Hematopoietic multipotent progenitor cell treated with erythropoietin and hydrocortisone succinate and interleukin-3 and kit ligand, for 4 days (in vitro differentiated cells): ENCODE data around the gene CCDC78.

Source experiments
- DNase-seq: peaks from one replicate; pipeline ENCODE4 v3.0.0-alpha.2; 2015

CCDC78 gene

GRCh38 chr16:736936-737481 is 10.8 kb upstream of the CCDC78 start:
- no peak for DNase-seq

- DNase-seq: no peak
Observed at GRCh38 chr16:735982-736453, 9.8 kb upstream of the CCDC78 start.

GRCh38 chr16:734981-735881 is 9.0 kb upstream of the CCDC78 start:
- DNase-seq: no peak

GRCh38 chr16:734208-734980 is 8.2 kb upstream of the CCDC78 start:
- no peak for DNase-seq

GRCh38 chr16:733382-734207 is 7.4 kb upstream of the CCDC78 start:
- DNase-seq: peak; percentile 51

- no peak for DNase-seq
Observed at GRCh38 chr16:732936-733335, 6.7 kb upstream of the CCDC78 start.

GRCh38 chr16:732332-732731 is 6.1 kb upstream of the CCDC78 start:
- no peak for DNase-seq

- DNase-seq: peak; percentile 1
Observed at GRCh38 chr16:730666-731509, 4.6 kb upstream of the CCDC78 start.

GRCh38 chr16:729768-730665 is 3.8 kb upstream of the CCDC78 start:
- peak; percentile 3 for DNase-seq

- peak; percentile 5 for DNase-seq
Observed at GRCh38 chr16:728890-729744, 2.9 kb upstream of the CCDC78 start.

- DNase-seq: peak; percentile 92
Observed at GRCh38 chr16:728131-728889, 2.1 kb upstream of the CCDC78 start.

- DNase-seq: peak; percentile 85
Observed at GRCh38 chr16:727291-727977, 1.2 kb upstream of the CCDC78 start.

GRCh38 chr16:726188-726437 is 130 bp downstream of the CCDC78 start:
- DNase-seq: no peak

- DNase-seq: no peak
Observed at GRCh38 chr16:725463-726187, 618 bp downstream of the CCDC78 start.

GRCh38 chr16:725041-725376 is 1.2 kb downstream of the CCDC78 start:
- no peak for DNase-seq

- DNase-seq: no peak
Observed at GRCh38 chr16:724188-725040, 1.8 kb downstream of the CCDC78 start.

- DNase-seq: no peak
Observed at GRCh38 chr16:723695-724094, 2.5 kb downstream of the CCDC78 start.
